ENCODE data around the gene PDE3A. TPM values are rescaled to one million over a fixed set of nuclear protein-coding genes. Genes with fewer than 3 reads are reported as not detected.

Gene PDE3A
- total RNA-seq, 1 experiment from 2014 or later: 0.80 TPM

DNA sequence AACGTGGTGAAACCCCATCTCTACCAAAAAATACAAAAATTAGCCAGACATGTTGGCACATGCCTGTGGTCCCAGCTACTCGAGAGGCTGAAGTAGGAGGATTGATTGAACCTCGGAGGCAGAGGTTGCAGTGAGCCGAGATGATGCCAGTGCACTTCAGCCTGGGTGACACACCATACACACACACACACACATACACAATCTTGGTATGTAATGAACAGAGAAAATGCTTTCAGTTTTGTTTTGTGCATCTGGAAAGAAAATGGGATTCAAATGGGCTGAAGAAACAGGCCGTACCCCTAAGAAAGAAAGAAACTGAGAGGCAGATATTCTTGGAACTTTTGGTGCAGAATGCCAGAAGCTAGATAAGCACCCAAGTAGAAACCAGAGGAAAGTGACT is 107.2 kb downstream of the PDE3A start:
- no peaks in the 10 kb centered on the region for H3K36me3 ChIP-seq (ENCODE audit: insufficient read depth, low read length, poor library complexity, severe bottlenecking)
- H3K4me3 ChIP-seq (ENCODE audit: low read depth, low read length, poor library complexity, severe bottlenecking): no peak overlapping the region
- no peaks in the 10 kb centered on the region for H3K9me3 ChIP-seq (ENCODE audit: low read depth, low read length, poor library complexity, severe bottlenecking)
- no TSS peak for BruUV-seq (replicated peaks)
- DNase-seq (ENCODE audit: low spot score): no peak
- peaks cover 5% of the 10 kb centered on the region for H3K4me1 ChIP-seq (ENCODE audit: insufficient read depth, low read length, poor library complexity, severe bottlenecking)
- POLR2A ChIA-PET (ENCODE audit: low non-redundant PET): interaction anchor here (0.6 kb wide), 1 partner anchor 16 kb away, joined by 4 read pairs; no protein-coding TSS in a partner anchor
- CTCF ChIA-PET: no interaction called here
- H3K27ac ChIP-seq (ENCODE audit: low read depth, low read length, poor library complexity, severe bottlenecking): no peak overlapping the region
- intact Hi-C loops (cut with micrococcal nuclease; ENCODE audit: unreplicated experiment): no loop called here
- no peak for TF ChIP-seq EZH2 (IDR thresholded peaks at IDR 0.05; ENCODE audit: borderline replicate concordance, low read depth, low read length, poor library complexity, severe bottlenecking)
- TF ChIP-seq, protein P1, sequence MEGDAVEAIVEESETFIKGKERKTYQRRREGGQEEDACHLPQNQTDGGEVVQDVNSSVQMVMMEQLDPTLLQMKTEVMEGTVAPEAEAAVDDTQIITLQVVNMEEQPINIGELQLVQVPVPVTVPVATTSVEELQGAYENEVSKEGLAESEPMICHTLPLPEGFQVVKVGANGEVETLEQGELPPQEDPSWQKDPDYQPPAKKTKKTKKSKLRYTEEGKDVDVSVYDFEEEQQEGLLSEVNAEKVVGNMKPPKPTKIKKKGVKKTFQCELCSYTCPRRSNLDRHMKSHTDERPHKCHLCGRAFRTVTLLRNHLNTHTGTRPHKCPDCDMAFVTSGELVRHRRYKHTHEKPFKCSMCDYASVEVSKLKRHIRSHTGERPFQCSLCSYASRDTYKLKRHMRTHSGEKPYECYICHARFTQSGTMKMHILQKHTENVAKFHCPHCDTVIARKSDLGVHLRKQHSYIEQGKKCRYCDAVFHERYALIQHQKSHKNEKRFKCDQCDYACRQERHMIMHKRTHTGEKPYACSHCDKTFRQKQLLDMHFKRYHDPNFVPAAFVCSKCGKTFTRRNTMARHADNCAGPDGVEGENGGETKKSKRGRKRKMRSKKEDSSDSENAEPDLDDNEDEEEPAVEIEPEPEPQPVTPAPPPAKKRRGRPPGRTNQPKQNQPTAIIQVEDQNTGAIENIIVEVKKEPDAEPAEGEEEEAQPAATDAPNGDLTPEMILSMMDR (conservative IDR thresholded peaks at IDR 0.05; ENCODE audit: low read depth, low read length): no peak
- no peaks in the 10 kb centered on the region for H3K27me3 ChIP-seq (replicated peaks; ENCODE audit: insufficient read depth, low read depth, low read length, poor library complexity)

DNA sequence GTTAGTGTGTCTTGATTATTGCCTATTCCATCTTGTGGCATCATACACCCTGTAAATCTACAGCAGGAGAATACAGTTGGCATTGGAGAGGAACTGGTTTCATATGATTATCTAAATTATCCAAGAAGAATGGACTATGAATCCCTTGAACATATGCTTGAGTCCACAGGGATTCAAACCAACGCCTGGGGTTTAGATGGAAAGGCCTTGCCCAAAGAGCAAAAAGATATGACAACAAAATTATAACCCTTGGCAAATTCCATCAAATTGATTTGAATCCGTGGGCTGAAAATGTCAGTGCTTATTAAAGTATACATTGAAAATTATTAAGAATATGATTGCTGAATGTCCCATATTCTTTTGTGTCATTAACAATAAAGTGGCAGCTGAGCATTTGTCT is 108.2 kb downstream of the PDE3A start:
- no peaks in the 10 kb centered on the region for H3K27me3 ChIP-seq (replicated peaks; ENCODE audit: insufficient read depth, low read depth, low read length, poor library complexity)
- no peak overlapping the region for H3K4me3 ChIP-seq (ENCODE audit: low read depth, low read length, poor library complexity, severe bottlenecking)
- H3K4me1 ChIP-seq (ENCODE audit: insufficient read depth, low read length, poor library complexity, severe bottlenecking): peaks cover 5% of the 10 kb centered on the region
- H3K9me3 ChIP-seq (ENCODE audit: low read depth, low read length, poor library complexity, severe bottlenecking): no peaks in the 10 kb centered on the region
- CTCF ChIA-PET: no interaction called here
- POLR2A ChIA-PET (ENCODE audit: low non-redundant PET): no interaction called here
- BruUV-seq (replicated peaks): no TSS peak
- intact Hi-C loops (cut with micrococcal nuclease; ENCODE audit: unreplicated experiment): no loop called here
- H3K27ac ChIP-seq (ENCODE audit: low read depth, low read length, poor library complexity, severe bottlenecking): no peak overlapping the region
- TF ChIP-seq, protein P1 (conservative IDR thresholded peaks at IDR 0.05; ENCODE audit: low read depth, low read length): no peak
- no peak for TF ChIP-seq EZH2 (IDR thresholded peaks at IDR 0.05; ENCODE audit: borderline replicate concordance, low read depth, low read length, poor library complexity, severe bottlenecking)
- no peak for DNase-seq (ENCODE audit: low spot score)
- no peaks in the 10 kb centered on the region for H3K36me3 ChIP-seq (ENCODE audit: insufficient read depth, low read length, poor library complexity, severe bottlenecking)

DNA sequence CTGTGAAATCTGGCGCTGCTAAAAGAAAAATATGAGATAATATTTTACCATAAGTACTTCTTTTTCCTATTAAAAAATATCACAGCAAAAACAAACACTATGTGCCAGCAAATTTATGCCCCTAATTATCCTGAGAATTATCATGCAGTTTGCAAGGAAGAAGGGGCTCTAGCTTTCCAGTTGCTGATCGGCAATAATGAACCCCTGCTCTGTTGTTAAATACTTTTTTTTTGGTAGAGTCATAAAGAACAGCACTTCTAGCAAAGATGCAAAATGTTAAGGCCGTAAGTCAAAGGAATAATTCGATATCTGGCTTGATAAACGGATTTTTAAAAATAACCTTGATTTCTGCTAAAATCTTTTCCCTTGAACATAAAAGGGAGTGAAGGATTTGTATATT is 108.9 kb downstream of the PDE3A start:
- Histone ChIP-seq H3K4me1 (ENCODE audit: insufficient read depth, low read length, poor library complexity, severe bottlenecking) (peaks cover 5% of the 10 kb centered on the region), H3K27me3 (replicated peaks; ENCODE audit: insufficient read depth, low read depth, low read length, poor library complexity) (no peaks in the 10 kb centered on the region), H3K36me3 (ENCODE audit: insufficient read depth, low read length, poor library complexity, severe bottlenecking) (no peaks in the 10 kb centered on the region), H3K9me3 (ENCODE audit: low read depth, low read length, poor library complexity, severe bottlenecking) (no peaks in the 10 kb centered on the region), H3K4me3 (ENCODE audit: low read depth, low read length, poor library complexity, severe bottlenecking) (no peak overlapping the region), H3K27ac (ENCODE audit: low read depth, low read length, poor library complexity, severe bottlenecking) (no peak overlapping the region)
- ChIA-PET POLR2A (ENCODE audit: low non-redundant PET) (no interaction called here), CTCF (no interaction called here)
- DNase-seq (ENCODE audit: low spot score): no peak
- BruUV-seq (replicated peaks): no TSS peak
- no peak for TF ChIP-seq EZH2 (IDR thresholded peaks at IDR 0.05; ENCODE audit: borderline replicate concordance, low read depth, low read length, poor library complexity, severe bottlenecking)
- TF ChIP-seq, protein P1 (conservative IDR thresholded peaks at IDR 0.05; ENCODE audit: low read depth, low read length): no peak
- intact Hi-C loops (cut with micrococcal nuclease; ENCODE audit: unreplicated experiment): no loop called here
